ENCODE data around the gene TLCD4. TPM values are rescaled to one million over a fixed set of nuclear protein-coding genes. Genes with fewer than 3 reads are reported as not detected.
A peak's percentile ranks its signal among the peaks of the same experiment; 100 is the strongest.

TLCD4 gene
- 10 to 100 TPM; 53.4 to 77.3 (median 55.1) TPM for total RNA-seq
- long read RNA-seq, donor 1, full-length matches to known transcripts: 20 of 22 reads
- long read RNA-seq, donor 1, partial matches to known transcripts: 1 of 22 reads
- long read RNA-seq, donor 1, other reads (novel, unspliced or antisense): 1 of 22 reads
- long read RNA-seq, donor 2, full-length matches to known transcripts: 47 of 56 reads
- long read RNA-seq, donor 2, partial matches to known transcripts: 2 of 56 reads
- long read RNA-seq, donor 2, other reads (novel, unspliced or antisense): 7 of 56 reads

- H3K9me3 ChIP-seq: no peaks in the 10 kb centered on the region
- peak; percentile 73 to 82 (median 76) for DNase-seq
- peaks cover 8% of the 10 kb centered on the region for H3K4me1 ChIP-seq (ENCODE audit: low read depth)
- no peaks in the 10 kb centered on the region for H3K36me3 ChIP-seq (ENCODE audit: low read depth)
- peak within 1 kb of the TSS; percentile 67 for H3K4me3 ChIP-seq
- intact Hi-C loops (cut with DNase I, micrococcal nuclease): no loop called here
- peak; percentile 90 for ATAC-seq
- TF ChIP-seq CTCF (IDR thresholded peaks at IDR 0.05): no peak
These were observed at the start of gene TLCD4 for GRCh38 chr1:95117207-95118066. TSS of gene TLCD4 (plus strand) at chr1:95117355. CDS start at chr1:95143902, 26,547 bp downstream.

GRCh38 chr1:95067568-95067967 lies 49.6 kb upstream of the TLCD4 start:
- no peak for DNase-seq
- H3K4me1 ChIP-seq (ENCODE audit: low read depth): peaks cover 25% of the 10 kb centered on the region
- H3K4me3 ChIP-seq: no peak overlapping the region
- H3K36me3 ChIP-seq (ENCODE audit: low read depth): no peaks in the 10 kb centered on the region
- no peak for ATAC-seq
- TF ChIP-seq CTCF (IDR thresholded peaks at IDR 0.05): no peak
- no peaks in the 10 kb centered on the region for H3K9me3 ChIP-seq
- intact Hi-C loops (cut with DNase I, micrococcal nuclease): no loop called here

GRCh38 chr1:95068956-95069709 lies 48.0 kb upstream of the TLCD4 start:
- peak; percentile 67 for ATAC-seq
- Histone ChIP-seq H3K9me3 (no peaks in the 10 kb centered on the region), H3K4me3 (no peak overlapping the region), H3K36me3 (ENCODE audit: low read depth) (no peaks in the 10 kb centered on the region), H3K4me1 (ENCODE audit: low read depth) (peaks cover 33% of the 10 kb centered on the region)
- intact Hi-C loops (cut with DNase I, micrococcal nuclease): no loop called here
- TF ChIP-seq CTCF (IDR thresholded peaks at IDR 0.05): no peak
- peak in 1 of 3 donors; percentile 43 for DNase-seq

GRCh38 chr1:95069710-95070093 lies 47.5 kb upstream of the TLCD4 start:
- intact Hi-C loops (cut with DNase I, micrococcal nuclease): no loop called here
- Histone ChIP-seq H3K9me3 (no peaks in the 10 kb centered on the region), H3K4me1 (ENCODE audit: low read depth) (peaks cover 33% of the 10 kb centered on the region), H3K4me3 (no peak overlapping the region), H3K36me3 (ENCODE audit: low read depth) (no peaks in the 10 kb centered on the region)
- DNase-seq (peak in 2 of 3 donors; percentile 60 to 68), ATAC-seq (peak; percentile 56)
- no peak for TF ChIP-seq CTCF (IDR thresholded peaks at IDR 0.05)

GRCh38 chr1:95071539-95071938 lies 45.6 kb upstream of the TLCD4 start:
- DNase-seq: no peak
- TF ChIP-seq CTCF (IDR thresholded peaks at IDR 0.05): no peak
- ATAC-seq: no peak
- H3K36me3 ChIP-seq (ENCODE audit: low read depth): no peaks in the 10 kb centered on the region
- no peaks in the 10 kb centered on the region for H3K9me3 ChIP-seq
- H3K4me1 ChIP-seq (ENCODE audit: low read depth): peaks cover 38% of the 10 kb centered on the region
- no peak overlapping the region for H3K4me3 ChIP-seq
- intact Hi-C loops (cut with DNase I, micrococcal nuclease): no loop called here

All from mucosa of descending colon (tissue), 3 donors.